ENCODE measurements around the gene CST9. TPM values are rescaled to one million over a fixed set of nuclear protein-coding genes. Genes with fewer than 3 reads are reported as not detected.
"Not testable (repeated sequence)": the region's sequence is repeated elsewhere in the genome, so short reads cannot be mapped to it uniquely, and the experiment has no call there.

The CST9 gene
- total RNA-seq, 2 donors from 2014 or later, result not detected

GRCh38 chr20:23640671-23641667 lies 35.3 kb upstream of the CST9 start:
- peaks cover 0 to 6% of the 10 kb centered on the region in 2 donors for H3K36me3 Mint-ChIP-seq
- H3K9me3 Mint-ChIP-seq, result no peaks in the 10 kb centered on the region
- ATAC-seq, result no peak

DNA sequence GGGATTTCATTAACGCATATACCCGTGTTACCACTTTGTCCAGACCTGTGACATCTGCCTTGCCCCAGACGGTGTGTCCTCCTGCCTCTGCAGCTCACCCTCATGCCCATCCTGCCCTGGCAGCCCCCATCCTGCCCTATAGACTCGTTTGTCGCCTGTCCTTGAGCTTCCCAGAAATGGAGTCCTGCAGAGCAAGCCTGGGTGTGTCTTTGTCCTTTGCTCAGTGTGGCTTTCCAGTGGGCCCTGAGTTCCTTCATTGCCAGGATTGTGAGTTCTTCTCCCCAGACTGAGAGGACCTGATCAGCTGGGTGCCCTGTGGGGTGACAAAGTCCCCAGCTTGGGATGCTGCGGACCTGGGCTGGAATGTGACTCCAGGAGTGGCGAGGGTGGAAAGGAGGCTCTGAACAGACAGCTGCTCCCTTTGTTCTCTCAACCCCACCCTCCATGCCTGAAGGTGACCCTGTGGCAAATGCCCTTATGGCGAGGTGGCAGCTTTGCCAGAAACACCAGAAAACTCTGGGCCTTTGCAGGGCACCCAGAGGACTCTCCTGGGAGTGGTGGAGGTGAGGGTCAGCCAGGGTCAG lies 34.4 kb upstream of the CST9 start:
- no peak for ATAC-seq
- Mint-ChIP-seq H3K27ac (no peak overlapping the region), H3K36me3 (peaks cover 0 to 6% of the 10 kb centered on the region in 2 donors), H3K9me3 (no peaks in the 10 kb centered on the region)
- no peak for DNase-seq (ENCODE audit: low spot score in 2 of 2)

More at GRCh38 chr20:23640671-23641667, 35.3 kb upstream of the CST9 start:
- no peak overlapping the region for H3K27ac Mint-ChIP-seq
- DNase-seq (ENCODE audit: low spot score in 2 of 2), result no peak

DNA sequence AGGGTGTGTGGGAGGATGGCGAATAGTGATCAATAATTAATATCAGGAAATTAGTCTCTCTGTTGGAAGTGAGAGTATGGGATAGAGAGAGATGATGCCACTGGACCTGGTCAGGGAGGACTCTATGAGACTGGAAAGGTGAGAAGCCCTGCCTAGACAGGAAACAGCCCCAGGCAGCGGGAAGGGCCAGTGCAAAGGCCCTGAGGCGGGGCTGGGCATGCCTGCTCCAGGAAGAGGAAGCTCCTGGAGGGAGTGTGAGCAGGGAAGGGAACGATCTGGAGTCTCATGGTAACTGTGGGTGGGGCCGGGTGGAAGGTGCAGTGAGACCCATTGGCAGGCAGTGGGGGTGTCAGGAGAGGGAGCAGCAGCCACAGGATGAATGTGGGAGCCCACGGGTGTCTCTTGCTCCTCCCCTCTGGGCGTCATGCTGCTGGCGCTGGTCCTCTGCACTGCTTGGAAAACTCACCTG lies 33.8 kb upstream of the CST9 start:
- no peak overlapping the region for H3K27ac Mint-ChIP-seq
- H3K36me3 Mint-ChIP-seq, result peaks cover 0 to 6% of the 10 kb centered on the region in 2 donors
- H3K9me3 Mint-ChIP-seq, result no peaks in the 10 kb centered on the region
- DNase-seq (ENCODE audit: low spot score in 2 of 2) (no peak), ATAC-seq (no peak)

- Mint-ChIP-seq H3K27ac (no peak overlapping the region), H3K36me3 (peaks cover 0 to 6% of the 10 kb centered on the region in 2 donors), H3K9me3 (no peaks in the 10 kb centered on the region)
- DNase-seq (ENCODE audit: low spot score in 2 of 2), result no peak
- ATAC-seq, result no peak
Observed at GRCh38 chr20:23638309-23638708, 32.6 kb upstream of the CST9 start.

DNA sequence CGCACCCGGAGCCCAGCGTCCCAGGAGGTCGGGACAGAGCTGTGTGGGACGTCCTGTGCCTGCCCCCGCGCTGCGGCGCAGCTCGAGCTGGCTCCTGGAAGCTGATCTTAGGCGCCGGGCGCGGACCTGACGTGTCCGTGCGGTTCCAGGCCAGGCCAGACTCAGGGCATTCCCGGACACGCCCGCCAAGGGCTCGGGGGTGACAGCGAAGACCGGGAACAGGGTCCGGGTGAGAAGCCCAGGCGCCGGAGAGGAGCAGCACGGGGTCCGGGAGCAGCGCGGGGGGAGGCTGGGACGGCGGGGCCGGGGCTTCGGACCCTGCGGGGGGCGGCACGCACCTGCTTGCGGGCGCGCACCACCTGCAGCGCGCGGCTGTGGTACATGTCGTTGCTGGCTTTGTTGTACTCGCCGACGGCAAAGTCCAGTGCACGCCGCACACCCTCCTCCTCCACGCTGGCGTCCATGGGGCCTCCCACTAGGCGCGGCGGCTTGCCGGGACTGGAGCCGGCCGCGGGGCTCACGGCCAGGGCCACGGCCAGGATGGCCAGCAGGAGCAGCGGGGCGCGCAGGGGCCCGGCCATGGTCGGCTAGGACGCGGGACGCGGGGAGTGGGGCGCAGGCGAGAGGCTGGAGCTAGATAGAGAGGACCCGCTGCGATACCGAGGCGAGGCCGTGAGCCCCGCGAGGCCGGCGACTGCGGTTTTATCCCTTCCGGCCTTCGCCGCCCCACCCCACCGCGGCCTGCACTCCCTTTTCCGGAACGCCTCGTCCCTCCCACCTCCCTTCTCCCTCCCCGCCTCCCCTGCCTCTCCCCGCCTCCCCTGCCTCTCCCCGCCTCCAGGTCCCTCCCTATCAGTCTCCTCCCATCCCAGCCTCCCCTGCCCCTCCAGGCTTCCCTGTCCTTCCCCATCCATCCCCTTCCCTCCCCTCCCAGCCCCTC lies 31.8 kb upstream of the CST9 start, which contains the start of gene CST3:
TSS of gene CST3 (minus strand) at position 674 of the 940 bp plus-strand sequence. CDS start at position 581, 93 bp downstream.
- no peak for DNase-seq (ENCODE audit: low spot score in 2 of 2)
- peaks cover 0 to 6% of the 10 kb centered on the region in 2 donors for H3K36me3 Mint-ChIP-seq
- no peak within 1 kb of the TSS for H3K27ac Mint-ChIP-seq
- peak; percentile 20 to 50 for ATAC-seq
- no peaks in the 10 kb centered on the region for H3K9me3 Mint-ChIP-seq

- H3K36me3 Mint-ChIP-seq, result peaks cover 0 to 6% of the 10 kb centered on the region in 2 donors
- no peak for DNase-seq (ENCODE audit: low spot score in 2 of 2)
- no peaks in the 10 kb centered on the region for H3K9me3 Mint-ChIP-seq
- no peak for ATAC-seq
- H3K27ac Mint-ChIP-seq, result no peak overlapping the region
Observed at GRCh38 chr20:23636908-23637281, 31.2 kb upstream of the CST9 start.

GRCh38 chr20:23636182-23636907 lies 30.6 kb upstream of the CST9 start:
- Mint-ChIP-seq H3K9me3 (no peaks in the 10 kb centered on the region), H3K27ac (no peak overlapping the region), H3K36me3 (peaks cover 0 to 6% of the 10 kb centered on the region in 2 donors)
- ATAC-seq, result no peak
- DNase-seq (ENCODE audit: low spot score in 2 of 2), result no peak

DNA sequence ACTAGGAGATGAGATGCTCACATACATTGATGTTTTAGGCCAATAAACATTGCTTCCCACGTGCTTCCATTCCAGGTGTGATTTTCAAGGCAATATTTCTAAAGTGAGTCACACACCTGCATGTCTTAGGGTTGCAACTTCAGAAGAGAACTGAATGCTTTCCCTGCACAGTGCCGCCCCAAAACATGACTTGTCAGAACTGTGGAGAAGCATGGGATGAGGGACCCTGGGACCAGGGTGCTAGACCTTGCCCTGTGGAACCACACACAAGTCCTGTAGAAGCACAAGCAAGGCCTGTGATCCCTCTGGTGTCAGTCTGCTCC lies 30.0 kb upstream of the CST9 start:
- not testable (repeated sequence) for H3K36me3 Mint-ChIP-seq; DNase-seq (ENCODE audit: low spot score in 2 of 2); H3K27ac Mint-ChIP-seq; H3K9me3 Mint-ChIP-seq; ATAC-seq

DNA sequence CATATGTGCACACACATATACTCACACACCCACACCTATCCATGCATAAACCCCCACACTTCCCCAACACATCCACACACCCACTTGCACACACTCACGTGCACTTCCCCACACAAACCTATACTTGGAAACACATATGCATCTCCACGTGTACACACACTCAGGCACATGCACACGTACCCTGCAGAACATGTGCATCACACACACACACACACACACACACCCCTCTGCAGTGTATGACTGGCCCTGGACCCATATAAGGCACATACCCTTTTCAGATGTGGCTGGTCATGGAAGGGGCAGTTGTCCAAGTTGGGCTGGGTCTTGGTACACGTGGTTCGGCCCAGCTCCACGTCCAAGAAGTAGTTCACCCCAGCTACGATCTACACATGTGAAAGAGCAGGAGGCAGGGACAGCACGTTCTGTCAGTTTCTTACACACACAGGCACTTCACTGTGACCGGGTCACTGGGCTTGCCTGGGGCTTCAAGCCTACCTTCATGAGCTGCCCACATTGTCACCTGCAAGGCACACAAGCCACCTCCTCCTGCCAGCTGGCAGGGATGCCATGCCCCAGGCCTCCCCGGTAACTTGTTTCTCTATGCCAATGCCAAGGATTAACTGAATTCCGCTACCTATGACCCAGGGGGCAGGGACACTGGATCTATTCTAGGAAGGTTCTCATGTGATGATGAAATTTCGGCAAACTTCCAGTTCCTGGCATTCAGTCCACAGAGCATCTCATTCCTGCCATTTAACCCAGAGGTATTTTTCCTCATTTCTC lies 29.5 kb upstream of the CST9 start:
- Mint-ChIP-seq H3K36me3 (peaks cover 0 to 6% of the 10 kb centered on the region in 2 donors), H3K9me3 (no peaks in the 10 kb centered on the region), H3K27ac (no peak overlapping the region)
- DNase-seq (ENCODE audit: low spot score in 2 of 2), result no peak
- ATAC-seq, result no peak

DNA sequence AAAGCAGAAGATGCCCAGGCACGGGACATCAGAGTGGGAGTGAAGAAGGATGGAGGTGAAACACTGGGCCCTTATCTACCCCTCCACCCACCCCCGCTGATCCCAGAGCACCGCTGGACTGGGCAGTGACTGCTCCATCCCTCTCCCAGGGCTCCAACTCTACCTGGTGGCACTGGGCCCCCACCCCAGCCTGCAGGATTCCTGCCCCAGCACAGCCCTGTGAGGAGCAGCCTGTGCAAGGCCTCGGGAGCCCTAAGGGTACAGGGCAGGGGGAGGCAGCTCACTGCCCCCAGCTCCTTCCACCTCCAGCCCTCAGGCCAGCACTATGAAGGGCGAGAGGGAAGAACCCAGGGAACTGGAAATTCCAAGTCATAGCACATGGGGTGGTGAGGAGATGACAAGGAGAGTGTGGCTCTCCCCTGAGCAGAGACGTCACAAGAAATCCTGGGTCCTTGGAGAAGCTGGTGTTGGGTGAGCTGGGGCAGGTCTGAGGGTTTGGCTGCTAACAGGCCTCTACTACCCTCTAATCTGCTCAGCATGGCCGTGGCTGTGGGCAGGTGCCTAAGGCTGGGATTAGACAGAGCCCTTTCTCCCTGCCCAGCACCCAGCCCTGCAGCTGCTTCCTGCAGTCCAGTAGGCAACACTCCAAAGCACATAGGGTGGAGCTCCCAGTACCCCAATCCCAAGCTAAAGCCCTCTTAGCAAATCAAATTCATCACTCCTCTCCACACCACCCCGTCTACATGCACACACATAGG lies 28.5 kb upstream of the CST9 start:
- Mint-ChIP-seq H3K9me3 (no peaks in the 10 kb centered on the region), H3K36me3 (peaks cover 0 to 6% of the 10 kb centered on the region in 2 donors), H3K27ac (no peak overlapping the region)
- DNase-seq (ENCODE audit: low spot score in 2 of 2) (no peak), ATAC-seq (no peak)

DNA sequence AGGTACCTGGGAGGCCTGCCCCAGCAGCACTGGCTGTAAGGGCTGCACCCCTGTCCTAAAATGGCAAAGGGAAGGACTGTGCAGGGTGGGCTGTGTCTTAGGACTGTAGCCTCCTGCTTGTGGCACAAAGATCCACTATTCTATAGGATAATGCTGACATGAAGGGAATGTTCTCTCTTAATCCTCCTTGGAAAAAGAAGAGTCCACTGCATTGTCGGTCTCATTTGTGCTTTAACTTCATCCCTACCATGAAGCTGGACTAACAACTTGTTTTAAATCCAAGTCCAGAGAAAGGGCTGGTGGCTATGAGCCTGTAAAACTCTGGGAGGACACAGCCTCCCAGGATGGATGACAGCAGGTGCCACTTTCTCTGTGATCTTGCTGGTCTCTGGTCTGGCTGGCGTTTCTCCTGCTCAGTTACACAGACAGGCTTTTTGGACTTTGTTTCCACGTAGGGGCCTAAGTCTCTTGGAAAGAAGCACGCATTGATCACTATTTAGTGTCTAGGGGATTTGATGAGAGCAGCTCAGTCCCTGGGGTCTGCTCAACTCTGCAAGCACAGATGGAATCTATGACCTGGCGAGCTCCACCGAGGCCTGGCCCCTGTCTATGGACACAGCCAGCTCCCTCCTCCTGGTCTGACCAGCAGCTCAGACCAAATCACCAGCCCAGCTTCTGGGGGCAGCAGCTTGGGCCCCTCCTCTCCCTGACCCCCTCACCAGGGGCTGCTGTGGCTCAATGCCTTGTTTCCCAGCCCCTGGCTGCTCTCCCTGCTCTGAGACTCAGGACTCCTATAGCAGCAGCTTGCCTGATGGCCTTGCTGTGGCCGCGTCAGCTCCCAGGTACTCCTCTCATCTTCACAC lies 27.2 kb upstream of the CST9 start:
- Mint-ChIP-seq H3K9me3 (no peaks in the 10 kb centered on the region), H3K27ac (no peak overlapping the region), H3K36me3 (peaks cover 0 to 6% of the 10 kb centered on the region in 2 donors)
- DNase-seq (ENCODE audit: low spot score in 2 of 2) (no peak), ATAC-seq (no peak)

DNA sequence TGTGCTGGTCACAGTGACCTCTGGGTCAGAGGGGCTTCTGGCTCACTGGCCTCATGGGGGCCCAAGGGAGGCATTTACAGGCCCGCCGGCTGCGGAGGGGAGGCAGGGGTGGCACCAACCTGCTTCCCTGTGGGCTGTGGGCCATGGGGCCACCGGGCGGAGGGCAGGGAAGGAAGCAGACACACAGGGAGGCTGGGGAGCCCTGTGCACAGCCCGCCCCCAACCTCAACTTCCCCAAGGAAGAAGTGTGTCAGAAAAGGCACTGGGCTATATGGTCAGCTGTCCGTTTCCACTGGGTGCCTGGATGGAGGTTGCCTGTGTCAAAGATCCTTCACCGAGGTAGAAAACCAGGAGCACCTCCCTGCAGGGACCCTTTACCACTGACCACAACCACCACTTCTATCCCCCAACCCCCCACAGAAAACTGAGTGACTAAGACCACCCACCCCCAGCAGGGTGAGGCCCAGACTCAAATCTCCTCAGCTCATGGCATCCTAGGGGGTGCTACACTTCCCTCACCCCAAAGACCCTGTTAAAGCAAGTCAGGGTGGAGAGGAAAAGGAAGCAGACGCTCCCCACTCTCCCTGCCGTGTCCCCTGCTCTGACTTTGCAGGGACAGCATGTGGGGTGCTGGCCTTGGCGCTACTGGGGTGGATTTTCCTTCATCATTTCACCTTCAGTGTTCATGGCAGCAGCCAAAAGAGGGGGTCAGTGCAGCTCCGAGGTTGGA lies 26.4 kb upstream of the CST9 start:
- Mint-ChIP-seq H3K36me3 (peaks cover 0 to 6% of the 10 kb centered on the region in 2 donors), H3K9me3 (no peaks in the 10 kb centered on the region), H3K27ac (no peak overlapping the region)
- no peak for ATAC-seq
- DNase-seq (ENCODE audit: low spot score in 2 of 2), result no peak

- H3K27ac Mint-ChIP-seq, result no peak overlapping the region
- no peaks in the 10 kb centered on the region for H3K9me3 Mint-ChIP-seq
- ATAC-seq (no peak), DNase-seq (ENCODE audit: low spot score in 2 of 2) (no peak)
- no peaks in the 10 kb centered on the region for H3K36me3 Mint-ChIP-seq
Observed at GRCh38 chr20:23631226-23631822, 25.6 kb upstream of the CST9 start.
